ENCODE results near the gene PHLPP1. TPM values are rescaled to one million over a fixed set of nuclear protein-coding genes. Genes with fewer than 3 reads are reported as not detected.

The PHLPP1 gene
- total RNA-seq, 2 experiments from 2014 or later: 8.2 to 8.6 TPM

DNA sequence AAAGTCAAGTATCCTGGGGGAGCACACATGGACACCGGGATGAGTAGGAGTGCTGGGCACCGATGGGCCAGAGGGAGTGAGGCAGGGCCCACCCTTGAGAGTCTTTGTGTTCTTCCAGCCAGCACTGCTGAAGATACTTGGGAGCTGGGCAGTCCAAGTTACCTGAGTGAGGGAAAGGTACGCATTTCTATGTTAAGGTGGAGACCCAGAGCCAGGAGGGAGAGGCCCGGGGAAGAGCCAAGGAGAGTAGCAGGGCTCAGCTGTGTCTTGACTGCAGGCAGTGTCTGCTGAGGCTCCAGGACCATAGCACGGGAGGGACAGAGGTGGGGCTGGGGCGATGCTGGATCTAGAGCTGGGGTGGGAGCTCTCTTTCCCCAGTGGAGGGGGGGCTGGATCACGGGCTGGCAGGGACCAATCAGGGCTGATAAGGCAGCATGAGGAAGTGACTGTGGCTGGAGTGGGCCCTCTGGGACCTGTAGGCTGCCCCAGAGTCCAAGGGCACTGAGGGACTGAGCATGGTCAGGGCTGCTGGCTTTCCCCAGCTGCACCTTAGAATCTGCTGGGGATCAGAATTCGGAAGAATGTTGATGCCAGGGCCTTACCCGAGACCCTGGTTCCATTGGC is 289.2 kb downstream of the PHLPP1 start:
- H3K36me3 Mint-ChIP-seq (ENCODE audit: low read depth): no peaks in the 10 kb centered on the region
- POLR2A ChIA-PET: no interaction called here
- H3K4me3 Mint-ChIP-seq: no peak overlapping the region
- H3K27ac Mint-ChIP-seq: no peak overlapping the region
- CTCF ChIA-PET: interaction anchor here (1.2 kb wide), 1 partner anchor 12 kb away, joined by 3 read pairs; no protein-coding TSS in a partner anchor
- intact Hi-C loops (cut with micrococcal nuclease): no loop called here
- DNase-seq: no peak
- no peak for ATAC-seq
- H3K9me3 Mint-ChIP-seq: no peaks in the 10 kb centered on the region
- H3K4me1 Mint-ChIP-seq (ENCODE audit: low read depth): no peaks in the 10 kb centered on the region
- H3K27me3 Mint-ChIP-seq: no peaks in the 10 kb centered on the region
- TF ChIP-seq, protein P1, sequence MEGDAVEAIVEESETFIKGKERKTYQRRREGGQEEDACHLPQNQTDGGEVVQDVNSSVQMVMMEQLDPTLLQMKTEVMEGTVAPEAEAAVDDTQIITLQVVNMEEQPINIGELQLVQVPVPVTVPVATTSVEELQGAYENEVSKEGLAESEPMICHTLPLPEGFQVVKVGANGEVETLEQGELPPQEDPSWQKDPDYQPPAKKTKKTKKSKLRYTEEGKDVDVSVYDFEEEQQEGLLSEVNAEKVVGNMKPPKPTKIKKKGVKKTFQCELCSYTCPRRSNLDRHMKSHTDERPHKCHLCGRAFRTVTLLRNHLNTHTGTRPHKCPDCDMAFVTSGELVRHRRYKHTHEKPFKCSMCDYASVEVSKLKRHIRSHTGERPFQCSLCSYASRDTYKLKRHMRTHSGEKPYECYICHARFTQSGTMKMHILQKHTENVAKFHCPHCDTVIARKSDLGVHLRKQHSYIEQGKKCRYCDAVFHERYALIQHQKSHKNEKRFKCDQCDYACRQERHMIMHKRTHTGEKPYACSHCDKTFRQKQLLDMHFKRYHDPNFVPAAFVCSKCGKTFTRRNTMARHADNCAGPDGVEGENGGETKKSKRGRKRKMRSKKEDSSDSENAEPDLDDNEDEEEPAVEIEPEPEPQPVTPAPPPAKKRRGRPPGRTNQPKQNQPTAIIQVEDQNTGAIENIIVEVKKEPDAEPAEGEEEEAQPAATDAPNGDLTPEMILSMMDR (IDR thresholded peaks at IDR 0.05): no peak

GRCh38 chr18:63005306-63005705 is 290.0 kb downstream of the PHLPP1 start:
- ChIA-PET POLR2A (no interaction called here), CTCF (interaction anchor here (1.2 to 2.4 kb wide), 3 partner anchors 9 to 11 kb away, joined by 3 to 12 read pairs (median 3); no protein-coding TSS in a partner anchor)
- intact Hi-C loops (cut with micrococcal nuclease): no loop called here

DNA sequence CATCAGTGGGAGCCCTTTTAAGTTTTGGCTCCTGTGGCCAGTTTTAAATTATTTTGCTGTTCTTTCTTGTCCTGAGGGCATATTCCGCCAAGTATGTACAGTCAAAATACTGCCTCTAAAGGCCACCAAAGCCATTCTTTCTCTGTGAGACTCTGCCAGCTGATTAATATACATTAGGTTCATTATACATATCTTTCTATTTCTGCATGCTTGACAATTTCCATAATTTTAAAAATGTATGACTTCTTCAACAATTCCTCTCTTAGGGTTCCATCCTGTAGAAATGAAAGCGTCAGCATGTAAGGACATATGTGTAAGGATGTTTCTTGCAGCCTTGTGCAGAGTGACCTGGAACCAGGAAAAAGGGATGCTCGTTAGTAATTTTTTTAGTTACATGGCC is 291.9 kb downstream of the PHLPP1 start:
- TF ChIP-seq, protein P1 (IDR thresholded peaks at IDR 0.05): no peak
- H3K9me3 Mint-ChIP-seq: no peaks in the 10 kb centered on the region
- no peak overlapping the region for H3K27ac Mint-ChIP-seq
- peaks cover 3% of the 10 kb centered on the region for H3K27me3 Mint-ChIP-seq
- intact Hi-C loops (cut with micrococcal nuclease): no loop called here
- no peaks in the 10 kb centered on the region for H3K4me1 Mint-ChIP-seq (ENCODE audit: low read depth)
- POLR2A ChIA-PET: no interaction called here
- no peak overlapping the region for H3K4me3 Mint-ChIP-seq
- H3K36me3 Mint-ChIP-seq (ENCODE audit: low read depth): no peaks in the 10 kb centered on the region
- CTCF ChIA-PET: interaction anchor here (1.1 to 2.4 kb wide), 2 partner anchors 10 to 333 kb away, joined by 4 to 12 read pairs; no protein-coding TSS in a partner anchor
- DNase-seq (no peak), ATAC-seq (no peak)

More at GRCh38 chr18:63005306-63005705, 290.0 kb downstream of the PHLPP1 start:
- TF ChIP-seq, protein P1 (IDR thresholded peaks at IDR 0.05): no peak
- H3K27ac Mint-ChIP-seq: no peak overlapping the region
- no peaks in the 10 kb centered on the region for H3K36me3 Mint-ChIP-seq (ENCODE audit: low read depth)
- no peak overlapping the region for H3K4me3 Mint-ChIP-seq
- no peaks in the 10 kb centered on the region for H3K4me1 Mint-ChIP-seq (ENCODE audit: low read depth)
- H3K27me3 Mint-ChIP-seq: no peaks in the 10 kb centered on the region
- DNase-seq (no peak), ATAC-seq (no peak)
- no peaks in the 10 kb centered on the region for H3K9me3 Mint-ChIP-seq

DNA sequence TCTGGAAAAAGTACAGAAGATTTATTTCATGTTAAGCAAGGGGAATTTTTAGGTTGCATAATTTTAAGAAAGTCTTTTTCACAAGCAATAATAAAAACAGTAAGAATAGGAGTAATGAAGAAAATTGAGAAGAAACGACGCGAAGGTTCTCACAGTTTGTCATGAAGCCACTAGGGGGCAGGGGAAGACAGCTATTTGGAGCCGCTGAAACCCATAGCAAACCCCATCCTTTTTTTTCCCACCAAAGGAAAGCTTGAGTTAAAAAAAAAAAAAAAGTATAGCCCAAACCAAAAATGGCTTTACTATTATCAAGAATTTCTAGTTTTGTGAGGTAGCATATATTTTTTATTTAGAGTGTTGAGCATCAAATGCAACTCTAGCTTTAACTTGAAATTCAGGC is 300.9 kb downstream of the PHLPP1 start:
- intact Hi-C loops (cut with micrococcal nuclease): loop anchor here (2.0 to 10.0 kb wide), 5 partner anchors 109 to 421 kb away; no protein-coding TSS in a partner anchor
- Mint-ChIP-seq H3K4me1 (ENCODE audit: low read depth) (no peaks in the 10 kb centered on the region), H3K36me3 (ENCODE audit: low read depth) (peaks cover 4% of the 10 kb centered on the region), H3K4me3 (no peak overlapping the region), H3K27me3 (peaks cover 9% of the 10 kb centered on the region), H3K9me3 (peaks cover 6% of the 10 kb centered on the region), H3K27ac (no peak overlapping the region)
- TF ChIP-seq, protein P1 (IDR thresholded peaks at IDR 0.05): peak; percentile 89
- POLR2A ChIA-PET: interaction anchor here (1.3 to 2.4 kb wide), 3 partner anchors 139 to 307 kb away, joined by 4 to 13 read pairs (median 6); no protein-coding TSS in a partner anchor
- DNase-seq: peak; percentile 62
- peak; percentile 62 for ATAC-seq
- CTCF ChIA-PET: interaction anchor here (0.7 to 7.3 kb wide), 55 partner anchors 10 to 502 kb away, joined by 3 to 140 read pairs (median 5); partner anchors contain the start of genes BCL2 and KDSR

DNA sequence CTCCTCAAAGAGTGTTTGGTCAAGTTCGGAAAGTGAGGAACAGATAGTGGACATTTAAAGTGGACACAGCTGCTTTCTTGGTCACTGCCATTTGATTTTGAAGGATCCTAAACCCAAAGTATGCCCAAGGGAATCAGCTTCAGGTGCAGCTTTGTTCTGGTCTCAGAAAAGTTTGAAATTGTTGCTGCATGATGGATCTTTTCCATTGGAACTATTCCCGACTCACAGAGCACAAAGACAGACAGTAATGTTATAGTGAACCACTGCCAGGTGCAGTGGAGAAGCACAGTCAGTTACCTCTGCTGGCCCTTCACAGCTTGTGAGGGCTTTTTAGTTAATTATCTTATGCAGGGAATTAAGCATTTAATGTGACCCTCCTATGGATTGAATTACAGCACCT is 301.7 kb downstream of the PHLPP1 start:
- DNase-seq (no peak), ATAC-seq (no peak)
- no peak overlapping the region for H3K4me3 Mint-ChIP-seq
- H3K4me1 Mint-ChIP-seq (ENCODE audit: low read depth): no peaks in the 10 kb centered on the region
- peaks cover 9% of the 10 kb centered on the region for H3K27me3 Mint-ChIP-seq
- no peak overlapping the region for H3K27ac Mint-ChIP-seq
- intact Hi-C loops (cut with micrococcal nuclease): loop anchor here (2.0 to 10.0 kb wide), 5 partner anchors 108 to 420 kb away; no protein-coding TSS in a partner anchor
- TF ChIP-seq, protein P1 (IDR thresholded peaks at IDR 0.05): no peak
- POLR2A ChIA-PET: interaction anchor here (1.3 to 2.4 kb wide), 3 partner anchors 138 to 306 kb away, joined by 4 to 13 read pairs (median 6); no protein-coding TSS in a partner anchor
- peaks cover 4% of the 10 kb centered on the region for H3K36me3 Mint-ChIP-seq (ENCODE audit: low read depth)
- CTCF ChIA-PET: interaction anchor here (0.7 to 7.3 kb wide), 52 partner anchors 9 to 494 kb away, joined by 3 to 140 read pairs (median 5); partner anchors contain the start of genes BCL2 and KDSR
- H3K9me3 Mint-ChIP-seq: peaks cover 6% of the 10 kb centered on the region

All from activated CD8-positive, alpha-beta T cell treated with anti-CD3 and anti-CD28 coated beads for 36 hours (primary cell).